ENCODE measurements around the gene UTS2B. TPM values are rescaled to one million over a fixed set of nuclear protein-coding genes. Genes with fewer than 3 reads are reported as not detected.

Gene UTS2B
- total and polyA plus RNA-seq, 10 of the 15 experiments (the other 5 are each of a cell fraction or from before 2014, with no cell fraction given) = 0.15 to 0.72 (median 0.44) TPM

GRCh38 chr3:191301782-191302411 is 28.4 kb downstream of the UTS2B start:
- no peaks in the 10 kb centered on the region for H3K79me2 ChIP-seq (ENCODE audit: control insufficient read depth, insufficient read depth, low read length)
- ChIA-PET CTCF (interaction anchor here (0.7 kb wide), 3 partner anchors 10 to 39 kb away, joined by 3 read pairs; no protein-coding TSS in a partner anchor), SMC1A (ENCODE audit: uncharacterized antibody, unreplicated experiment) (interaction anchor here (1.5 to 5.0 kb wide), 3 partner anchors 30 to 58 kb away, joined by 3 to 32 read pairs (median 30); partner anchors contain the start of gene UTS2B), POLR2A (interaction anchor here (0.7 to 1.4 kb wide), 2 partner anchors 8 to 32 kb away, joined by 4 to 7 read pairs; no protein-coding TSS in a partner anchor), RAD21 (ENCODE audit: unreplicated experiment) (interaction anchor here (2.3 kb wide), 1 partner anchor 58 kb away, joined by 8 read pairs; no protein-coding TSS in a partner anchor)
- no peaks in the 10 kb centered on the region for H3K36me3 ChIP-seq (ENCODE audit: control insufficient read depth in 2 of 2, insufficient read depth in 2 of 2, low read length in 1 of 2)
- no peak overlapping the region for H3K9ac ChIP-seq (ENCODE audit: control insufficient read depth, insufficient read depth, low read length)
- intact Hi-C loops (cut with micrococcal nuclease; ENCODE audit: unreplicated experiment) = no loop called here
- TF ChIP-seq EP300 (IDR thresholded peaks at IDR 0.05; ENCODE audit: borderline replicate concordance in 1 of 2, control insufficient read depth in 1 of 2, low read depth in 2 of 2, low read length in 2 of 2) = no peak
- TF ChIP-seq SREBF1 (IDR thresholded peaks at IDR 0.05; ENCODE audit: low read length) = no peak
- TF ChIP-seq PML (IDR thresholded peaks at IDR 0.05; ENCODE audit: low read length) = no peak
- no peak for TF ChIP-seq IKZF2 (IDR thresholded peaks at IDR 0.05)
- no peak for TF ChIP-seq RUNX3 (IDR thresholded peaks at IDR 0.05; ENCODE audit: low read length)
- no peak for TF ChIP-seq SPI1 (IDR thresholded peaks at IDR 0.05; ENCODE audit: borderline replicate concordance, insufficient read depth, low read depth, low read length)
- no peak for TF ChIP-seq SMAD1 (IDR thresholded peaks at IDR 0.05; ENCODE audit: low read depth, partially characterized antibody)
- TF ChIP-seq JUND (IDR thresholded peaks at IDR 0.05; ENCODE audit: low read depth, low read length) = no peak
- TF ChIP-seq TARDBP (IDR thresholded peaks at IDR 0.05; ENCODE audit: borderline replicate concordance) = no peak
- no peak for TF ChIP-seq KAT2A (conservative IDR thresholded peaks at IDR 0.05; ENCODE audit: control insufficient read depth, low read depth, low read length)
- TF ChIP-seq FOXM1 (IDR thresholded peaks at IDR 0.05; ENCODE audit: low read depth, low read length) = no peak
- no peak for TF ChIP-seq POLR2AphosphoS5 (IDR thresholded peaks at IDR 0.05; ENCODE audit: low read length)
- no peak for TF ChIP-seq PAX5 (IDR thresholded peaks at IDR 0.05; ENCODE audit: borderline replicate concordance, low read depth, low read length)
- TF ChIP-seq YBX1 (IDR thresholded peaks at IDR 0.05) = no peak
- no peak for TF ChIP-seq CHD2 (IDR thresholded peaks at IDR 0.05; ENCODE audit: borderline replicate concordance, low read depth, low read length)
- no peak for TF ChIP-seq TAF1 (IDR thresholded peaks at IDR 0.05; ENCODE audit: borderline replicate concordance, low read depth, low read length)
- no peak for TF ChIP-seq EGR1 (IDR thresholded peaks at IDR 0.05; ENCODE audit: borderline replicate concordance in 1 of 2, low read depth in 2 of 2, low read length in 2 of 2)
- TF ChIP-seq TBL1XR1 (IDR thresholded peaks at IDR 0.05; ENCODE audit: low read depth, low read length) = no peak
- no peak for TF ChIP-seq CREB1 (IDR thresholded peaks at IDR 0.05; ENCODE audit: low read depth)
- ATAC-seq (no peak), FAIRE-seq (no peak), DNase-seq (ENCODE audit: low read depth, low spot score) (no peak)
- no peaks in the 10 kb centered on the region for H3K27me3 ChIP-seq (replicated peaks in 1 of 2; ENCODE audit: control insufficient read depth in 2 of 2, insufficient read depth in 2 of 2, low read length in 1 of 2)
- WGBS (ENCODE audit: insufficient coverage, insufficient replicate concordance, low lambda C conversion rate, missing lambda C conversion rate) = 94% methylated on average over 5 of the region's 5 CpGs
- no peaks in the 10 kb centered on the region for H3K9me3 ChIP-seq (replicated peaks; ENCODE audit: control insufficient read depth, insufficient read depth, low read length)
- H4K20me1 ChIP-seq (ENCODE audit: control insufficient read depth, insufficient read depth) = no peaks in the 10 kb centered on the region
- no TSS peak for BruUV-seq (replicated peaks)
- in situ Hi-C loops (cut with MboI) = no loop called here
- no peak overlapping the region for H2AFZ ChIP-seq (ENCODE audit: control insufficient read depth, low read depth, low read length)
- H3K4me3 ChIP-seq = no peak overlapping the region
- no peak overlapping the region for H3K27ac ChIP-seq (ENCODE audit: control insufficient read depth, insufficient read depth)
- peaks cover 34% of the 10 kb centered on the region for H3K4me1 ChIP-seq (ENCODE audit: control insufficient read depth, insufficient read depth, low read length)
- H3K4me2 ChIP-seq (ENCODE audit: control insufficient read depth, insufficient read depth) = no peak overlapping the region
